H9 (cell line): ENCODE measurements around the gene NRXN3. TPM values are rescaled to one million over a fixed set of nuclear protein-coding genes. Genes with fewer than 3 reads are reported as not detected.

Experiments used
- DNase-seq: peaks from one replicate; pipeline ENCODE4 v3.0.0-alpha.2; 2017
- H2AFZ ChIP-seq: one replicate; pipeline ENCODE4 v1.6.1; 2013; ENCODE audit warnings: mild to moderate bottlenecking, low read length, control low read depth, moderate library complexity
- H2AK5ac ChIP-seq: 2 replicates; pipeline ENCODE4 v1.6.1; 2013; ENCODE audit warnings: low read length, control low read depth, mixed read lengths; ENCODE audit not compliant: insufficient read length
- H2BK120ac ChIP-seq: one replicate; pipeline ENCODE4 v1.6.1; 2013; ENCODE audit warnings: low read depth, mild to moderate bottlenecking, low read length, control low read depth, inconsistent platforms; ENCODE audit not compliant: poor library complexity, severe bottlenecking
- H2BK12ac ChIP-seq: 2 replicates; pipeline ENCODE4 v1.6.1; 2013; ENCODE audit warnings: low read length, control low read depth, mixed read lengths, low read depth; ENCODE audit not compliant: insufficient read length
- H2BK15ac ChIP-seq: 2 replicates; pipeline ENCODE4 v1.6.1; 2013; ENCODE audit warnings: low read depth, low read length, control low read depth
- H2BK20ac ChIP-seq: one replicate; pipeline ENCODE4 v1.6.1; 2013; ENCODE audit warnings: low read depth, mild to moderate bottlenecking, low read length, control low read depth, inconsistent platforms; ENCODE audit not compliant: poor library complexity, severe bottlenecking
- H2BK5ac ChIP-seq: 2 replicates; pipeline ENCODE4 v1.6.1; 2013; ENCODE audit warnings: low read length, control low read depth, mixed read lengths; ENCODE audit not compliant: insufficient read length
- H3K14ac ChIP-seq: 2 replicates; pipeline ENCODE4 v1.6.1; 2013; ENCODE audit warnings: low read length, control low read depth; ENCODE audit not compliant: insufficient read depth
- H3K18ac ChIP-seq: 2 replicates; pipeline ENCODE4 v1.6.1; 2013; ENCODE audit warnings: low read depth, mild to moderate bottlenecking, mixed read lengths, low read length, control low read depth; ENCODE audit not compliant: insufficient read length
- H3K23ac ChIP-seq: 2 replicates; pipeline ENCODE4 v1.6.1; 2013; ENCODE audit warnings: low read length, control low read depth, mixed read lengths, low read depth; ENCODE audit not compliant: insufficient read length
- H3K23me2 ChIP-seq: 2 replicates; pipeline ENCODE4 v1.6.1; 2013; ENCODE audit warnings: low read depth, mild to moderate bottlenecking, mixed read lengths, low read length, control low read depth; ENCODE audit not compliant: insufficient read length, poor library complexity, severe bottlenecking
- H3K27ac ChIP-seq: 2 replicates; pipeline ENCODE4 v1.5.1; 2013; ENCODE audit warnings: low read length, control low read depth, mixed read lengths, low read depth; ENCODE audit not compliant: insufficient read length
- H3K27me3 ChIP-seq: 2 replicates; pipeline ENCODE4 v1.6.1; 2013; ENCODE audit warnings: low read length, control low read depth, inconsistent platforms; ENCODE audit not compliant: insufficient read depth
- H3K4ac ChIP-seq: 2 replicates; pipeline ENCODE4 v1.6.1; 2013; ENCODE audit warnings: low read depth, mild to moderate bottlenecking, control low read depth, inconsistent platforms, low read length, moderate library complexity
- H3K4me1 ChIP-seq: 2 replicates; pipeline ENCODE4 v1.6.1; 2013; ENCODE audit warnings: low read length, control low read depth, inconsistent platforms; ENCODE audit not compliant: insufficient read depth
- H3K4me2 ChIP-seq: 2 replicates; pipeline ENCODE4 v1.6.1; 2013; ENCODE audit warnings: low read length, control low read depth, mixed read lengths; ENCODE audit not compliant: insufficient read length, insufficient read depth
- H3K56ac ChIP-seq: 2 replicates; pipeline ENCODE4 v1.6.1; 2013; ENCODE audit warnings: low read depth, mild to moderate bottlenecking, mixed read lengths, low read length, control low read depth; ENCODE audit not compliant: insufficient read length
- H3K79me1 ChIP-seq: 2 replicates; pipeline ENCODE4 v1.6.1; 2013; ENCODE audit warnings: low read depth, mild to moderate bottlenecking, moderate library complexity, low read length, control low read depth, inconsistent platforms; ENCODE audit not compliant: insufficient read depth, poor library complexity, severe bottlenecking
- H3K79me2 ChIP-seq: 2 replicates; pipeline ENCODE4 v1.6.1; 2013; ENCODE audit warnings: low read length, control low read depth, inconsistent platforms; ENCODE audit not compliant: insufficient read depth
- H3K9ac ChIP-seq: 2 replicates; pipeline ENCODE4 v1.6.1; 2013; ENCODE audit warnings: low read length, control low read depth, mixed read lengths; ENCODE audit not compliant: insufficient read length; ENCODE audit errors: extremely low read depth
- H3K9me3 ChIP-seq: one replicate; pipeline ENCODE4 v1.6.1; 2013; ENCODE audit warnings: low read depth, low read length, inconsistent platforms; ENCODE audit not compliant: control insufficient read depth
- H3T11ph ChIP-seq: one replicate; pipeline ENCODE4 v1.6.1; 2013; ENCODE audit warnings: mild to moderate bottlenecking, low read length, control low read depth, inconsistent platforms
- H4K20me1 ChIP-seq: one replicate; pipeline ENCODE4 v1.6.1; 2013; ENCODE audit not compliant: control insufficient read depth, insufficient read length, insufficient read depth
- H4K5ac ChIP-seq: 2 replicates; pipeline ENCODE4 v1.6.1; 2013; ENCODE audit warnings: low read depth, mild to moderate bottlenecking, mixed read lengths, low read length, control low read depth; ENCODE audit not compliant: insufficient read length
- H4K8ac ChIP-seq: replicated peaks from 2 replicates; pipeline ENCODE4 v1.6.1; 2013; ENCODE audit warnings: low read length, control low read depth, mixed read lengths, low read depth; ENCODE audit not compliant: insufficient read length
- H4K91ac ChIP-seq: 2 replicates; pipeline ENCODE4 v1.6.1; 2013; ENCODE audit warnings: low read depth, mild to moderate bottlenecking, moderate library complexity, mixed read lengths, low read length, control low read depth; ENCODE audit not compliant: insufficient read length
- H3K27ac Mint-ChIP-seq, 3 experiments: 2 replicates in 2 of 3; 3 replicates in 1 of 3; pipeline ENCODE4 v1.8.0; 2020 to 2021; ENCODE audit warnings: mixed read lengths in 3 of 3, mild to moderate bottlenecking in 1 of 3, moderate library complexity in 1 of 3
- H3K27me3 Mint-ChIP-seq: 2 replicates; pipeline ENCODE4 v1.8.0; 2021; ENCODE audit warnings: low read depth, mild to moderate bottlenecking, moderate library complexity, mixed read lengths
- H3K36me3 Mint-ChIP-seq, 3 experiments: 2 replicates in 2 of 3; 3 replicates in 1 of 3; pipeline ENCODE4 v1.8.0; 2020 to 2021; ENCODE audit warnings: low read depth in 3 of 3, mixed read lengths in 3 of 3; ENCODE audit not compliant: insufficient read depth in 1 of 3
- H3K4me1 Mint-ChIP-seq, 2 experiments: 2 replicates each; pipeline ENCODE4 v1.8.0; 2020; ENCODE audit warnings: mixed read lengths in 2 of 2
- H3K4me3 Mint-ChIP-seq, 2 experiments: 2 replicates in 1 of 2; 3 replicates in 1 of 2; pipeline ENCODE4 v1.8.0; 2020 to 2021; ENCODE audit warnings: mild to moderate bottlenecking in 2 of 2, mixed read lengths in 2 of 2, moderate library complexity in 1 of 2
- H3K9me3 Mint-ChIP-seq, 2 experiments: 2 replicates in 1 of 2; 3 replicates in 1 of 2; pipeline ENCODE4 v1.8.0; 2020; ENCODE audit warnings: mild to moderate bottlenecking in 2 of 2, mixed read lengths in 2 of 2, moderate library complexity in 1 of 2
- WGBS: extraction: QIAGEN DNeasy Blood & Tissue Kit; methylation state at CpG from one replicate; pipeline ENCODE4 v1.1.7; 2013; ENCODE audit warnings: missing lambda C conversion rate, low lambda C conversion rate, mixed read lengths; ENCODE audit not compliant: insufficient read length; ENCODE audit errors: extremely low coverage; 5-methylcytosine and 5-hydroxymethylcytosine counted together
- total RNA-seq: library from RNA; stranded (reverse); gene quantifications from 2 replicates; pipeline ENCODE4 v1.2.1, GENCODE V29; 2021
- TF ChIP-seq, protein P1 (sequence below): fragments of 200-600 bp; sonication (generic); conservative IDR thresholded peaks from 3 replicates; pipeline ENCODE4 v1.8.0; 2021; ENCODE audit warnings: antibody characterized with exemption, mild to moderate bottlenecking

NRXN3 gene
- total RNA-seq, 1 experiment from 2014 or later, result 1.8 TPM

DNA sequence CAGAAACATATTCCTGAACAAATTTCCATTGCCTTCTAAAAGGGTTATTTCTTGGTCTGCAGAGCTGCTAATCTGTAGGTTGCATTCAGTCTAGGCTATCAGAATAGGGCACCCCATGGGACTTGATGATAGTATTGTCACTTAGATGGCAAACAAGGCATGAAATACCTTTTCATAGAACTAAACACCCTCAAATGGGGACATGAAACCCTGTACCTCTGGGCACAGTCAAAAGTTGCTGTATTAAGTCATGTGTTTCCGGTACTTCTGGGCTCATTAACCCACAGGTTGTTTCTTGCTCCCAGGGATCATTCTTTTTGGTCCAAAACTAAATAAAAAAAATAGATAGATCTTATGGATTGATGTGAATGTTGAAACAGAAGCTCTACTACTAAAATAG is 930.4 kb downstream of the NRXN3 start:
- H2BK120ac ChIP-seq, result no peak overlapping the region
- H3K4me1 ChIP-seq, result 0 out of 2 replicates have a peak, but pooled peaks cover 2% of the 10 kb centered on the region
- no peak overlapping the region for H3K18ac ChIP-seq
- no peak overlapping the region for H3K14ac ChIP-seq
- no peak overlapping the region for H3K4me2 ChIP-seq
- no peaks in the 10 kb centered on the region for H3K36me3 Mint-ChIP-seq
- no peak overlapping the region for H2BK12ac ChIP-seq
- H3K9me3 ChIP-seq, result no peaks in the 10 kb centered on the region
- no peaks in the 10 kb centered on the region for H4K20me1 ChIP-seq
- peaks cover 0 to 2% of the 10 kb centered on the region in 2 experiments; a peak in 1 of 5 replicates for H3K9me3 Mint-ChIP-seq
- no peaks in the 10 kb centered on the region for H3K79me2 ChIP-seq
- H3T11ph ChIP-seq, result no peak overlapping the region
- no peak overlapping the region for H2BK5ac ChIP-seq
- no peak overlapping the region for H3K56ac ChIP-seq
- DNase-seq, result no peak
- H3K23ac ChIP-seq, result no peak overlapping the region
- H4K91ac ChIP-seq, result no peak overlapping the region
- H4K5ac ChIP-seq, result no peak overlapping the region
- no peaks in the 10 kb centered on the region for H3K27me3 ChIP-seq
- H2BK15ac ChIP-seq, result no peak overlapping the region
- H3K27me3 Mint-ChIP-seq, result peaks cover 16% of the 10 kb centered on the region
- H3K4me3 Mint-ChIP-seq, result no peak overlapping the region
- H2BK20ac ChIP-seq, result no peak overlapping the region
- no peak overlapping the region for H3K27ac ChIP-seq
- TF ChIP-seq, protein P1, sequence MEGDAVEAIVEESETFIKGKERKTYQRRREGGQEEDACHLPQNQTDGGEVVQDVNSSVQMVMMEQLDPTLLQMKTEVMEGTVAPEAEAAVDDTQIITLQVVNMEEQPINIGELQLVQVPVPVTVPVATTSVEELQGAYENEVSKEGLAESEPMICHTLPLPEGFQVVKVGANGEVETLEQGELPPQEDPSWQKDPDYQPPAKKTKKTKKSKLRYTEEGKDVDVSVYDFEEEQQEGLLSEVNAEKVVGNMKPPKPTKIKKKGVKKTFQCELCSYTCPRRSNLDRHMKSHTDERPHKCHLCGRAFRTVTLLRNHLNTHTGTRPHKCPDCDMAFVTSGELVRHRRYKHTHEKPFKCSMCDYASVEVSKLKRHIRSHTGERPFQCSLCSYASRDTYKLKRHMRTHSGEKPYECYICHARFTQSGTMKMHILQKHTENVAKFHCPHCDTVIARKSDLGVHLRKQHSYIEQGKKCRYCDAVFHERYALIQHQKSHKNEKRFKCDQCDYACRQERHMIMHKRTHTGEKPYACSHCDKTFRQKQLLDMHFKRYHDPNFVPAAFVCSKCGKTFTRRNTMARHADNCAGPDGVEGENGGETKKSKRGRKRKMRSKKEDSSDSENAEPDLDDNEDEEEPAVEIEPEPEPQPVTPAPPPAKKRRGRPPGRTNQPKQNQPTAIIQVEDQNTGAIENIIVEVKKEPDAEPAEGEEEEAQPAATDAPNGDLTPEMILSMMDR, result no peak
- no CpG with 5 or more reads among the region's 1 CpG for WGBS
- 0 out of 4 replicates have a peak, but pooled peaks cover 3% of the 10 kb centered on the region in 2 experiments for H3K4me1 Mint-ChIP-seq
- H3K4ac ChIP-seq, result no peak overlapping the region
- H3K9ac ChIP-seq, result no peak overlapping the region
- H3K27ac Mint-ChIP-seq, result no peak overlapping the region
- no peak overlapping the region for H2AFZ ChIP-seq
- no peaks in the 10 kb centered on the region for H3K79me1 ChIP-seq
- no peaks in the 10 kb centered on the region for H3K23me2 ChIP-seq
- no peak overlapping the region for H2AK5ac ChIP-seq
- no peak overlapping the region for H4K8ac ChIP-seq
